Caco-2 (cell line): Measurements from ENCODE around the gene RAPGEF5. TPM values are rescaled to one million over a fixed set of nuclear protein-coding genes. Genes with fewer than 3 reads are reported as not detected.

Experiments
- BruUV-seq: library from RNA; stranded (reverse); fragments of 400-500 nt; replicated peaks from 2 replicates; lab custom pipeline; 2021; lab: Mats Ljungman, UMichigan
- CTCF ChIA-PET: fragments of 300-600 bp; sonication (Branson Sonifier 250); formaldehyde crosslinking; loops from one replicate; lab custom pipeline; 2022; ENCODE audit warnings: antibody characterized with exemption; lab: Charles Lee
- POLR2A ChIA-PET: fragments of 300-600 bp; sonication (Branson Sonifier 250); formaldehyde crosslinking; loops from one replicate; lab custom pipeline; 2022; ENCODE audit warnings: antibody characterized with exemption; lab: Charles Lee
- DNase-seq, 2 experiments: peaks; one replicate each; pipeline versions ENCODE4 v3.0.0 to v3.0.0-alpha.2; 2020 to 2022
- H3K27me3 ChIP-seq: replicated peaks from 2 replicates; pipeline ENCODE4 v1.6.0; 2011; ENCODE audit warnings: low read length; ENCODE audit not compliant: control insufficient read depth, insufficient read depth
- H3K36me3 ChIP-seq: 2 replicates; pipeline ENCODE4 v1.5.1; 2011; ENCODE audit warnings: low read length; ENCODE audit not compliant: control insufficient read depth, insufficient read depth
- H3K4me1 ChIP-seq: fragments of 250-450 bp; sonication (Bioruptor Pico); 2 replicates; pipeline ENCODE4 v1.5.1; 2020; ENCODE audit warnings: mild to moderate bottlenecking
- H3K4me3 ChIP-seq: 2 replicates; pipeline ENCODE4 v1.5.1; 2011; ENCODE audit warnings: low read depth, mild to moderate bottlenecking, control low read depth, low read length
- H3K9me3 ChIP-seq: fragments of 250-450 bp; sonication (Bioruptor Pico); 2 replicates; pipeline ENCODE4 v1.5.1; 2020; ENCODE audit warnings: mild to moderate bottlenecking, moderate library complexity
- H3K27ac Mint-ChIP-seq: one replicate; pipeline ENCODE4 v1.8.0; 2022; ENCODE audit warnings: mixed read lengths; ENCODE audit not compliant: unreplicated experiment
- H3K27me3 Mint-ChIP-seq: one replicate; pipeline ENCODE4 v1.8.0; 2022; ENCODE audit warnings: mixed read lengths; ENCODE audit not compliant: insufficient read depth, unreplicated experiment
- H3K36me3 Mint-ChIP-seq: one replicate; pipeline ENCODE4 v1.8.0; 2022; ENCODE audit warnings: mild to moderate bottlenecking, mixed read lengths; ENCODE audit not compliant: insufficient read depth, unreplicated experiment
- H3K4me1 Mint-ChIP-seq: one replicate; pipeline ENCODE4 v1.8.0; 2022; ENCODE audit warnings: low read depth, mixed read lengths; ENCODE audit not compliant: unreplicated experiment
- H3K4me3 Mint-ChIP-seq: one replicate; pipeline ENCODE4 v1.8.0; 2022; ENCODE audit warnings: mild to moderate bottlenecking, moderate library complexity, mixed read lengths; ENCODE audit not compliant: unreplicated experiment
- H3K9me3 Mint-ChIP-seq: one replicate; pipeline ENCODE4 v1.8.0; 2022; ENCODE audit warnings: mixed read lengths; ENCODE audit not compliant: unreplicated experiment
- CTCF ChIP-seq, 2 experiments: fragments of 200-600 bp in 1 of 2; IDR thresholded peaks; 1 replicate in 1 of 2; 2 replicates in 1 of 2; pipeline versions ENCODE4 v1.5.1 to v1.8.0; 2011 to 2022; ENCODE audit warnings: antibody characterized with exemption in 1 of 2, control low read depth in 1 of 2, inconsistent platforms in 1 of 2, low read depth in 1 of 2, low read length in 1 of 2, mild to moderate bottlenecking in 1 of 2, moderate library complexity in 1 of 2; ENCODE audit not compliant: insufficient read depth in 1 of 2, severe bottlenecking in 1 of 2, unreplicated experiment in 1 of 2
- intact Hi-C: fragments of 100-400 bp; cut with micrococcal nuclease; formaldehyde crosslinking; loops from one replicate; pipeline ENCODE4 v1.10.0; 2022; ENCODE audit not compliant: unreplicated experiment
- total RNA-seq: library from RNA; stranded (reverse); gene quantifications from 2 replicates; pipeline ENCODE4 v1.2.3, GENCODE V29; 2022

RAPGEF5 gene
- total RNA-seq, 1 experiment from 2014 or later: 16.9 TPM

GRCh38 chr7:22140578-22140977 lies 216.4 kb downstream of the RAPGEF5 start:
- no peaks in the 10 kb centered on the region for H3K27me3 ChIP-seq
- intact Hi-C loops: no loop called here
- BruUV-seq: no TSS peak
- no peak for TF ChIP-seq CTCF (IDR thresholded peaks at IDR 0.05; ENCODE audit: insufficient read depth in 1 of 2, low read depth in 1 of 2, low read length in 1 of 2, severe bottlenecking in 1 of 2, unreplicated experiment in 1 of 2)
- peaks cover 28% of the 10 kb centered on the region for H3K4me1 Mint-ChIP-seq
- H3K36me3 ChIP-seq: peaks cover 5% of the 10 kb centered on the region
- H3K4me3 Mint-ChIP-seq: no peak overlapping the region
- no peaks in the 10 kb centered on the region for H3K9me3 ChIP-seq
- peaks cover 17% of the 10 kb centered on the region for H3K36me3 Mint-ChIP-seq
- POLR2A ChIA-PET: no interaction called here
- CTCF ChIA-PET: no interaction called here
- H3K27me3 Mint-ChIP-seq: no peaks in the 10 kb centered on the region
- no peak for DNase-seq
- H3K27ac Mint-ChIP-seq: no peak overlapping the region
- H3K9me3 Mint-ChIP-seq: peaks cover 9% of the 10 kb centered on the region
- peaks cover 10% of the 10 kb centered on the region for H3K4me1 ChIP-seq
- H3K4me3 ChIP-seq: no peak overlapping the region

- intact Hi-C loops: no loop called here
- no TSS peak for BruUV-seq
These were observed 218.1 kb downstream of the RAPGEF5 start for GRCh38 chr7:22138886-22139285.

GRCh38 chr7:22138106-22138505 lies 218.8 kb downstream of the RAPGEF5 start:
- Mint-ChIP-seq H3K27me3 (no peaks in the 10 kb centered on the region), H3K9me3 (peaks cover 9% of the 10 kb centered on the region), H3K36me3 (peaks cover 23% of the 10 kb centered on the region), H3K4me1 (peaks cover 22% of the 10 kb centered on the region), H3K4me3 (no peak overlapping the region), H3K27ac (no peak overlapping the region)
- DNase-seq: no peak
- POLR2A ChIA-PET: no interaction called here
- Histone ChIP-seq H3K4me3 (no peak overlapping the region), H3K9me3 (no peaks in the 10 kb centered on the region), H3K4me1 (peaks cover 10% of the 10 kb centered on the region), H3K27me3 (no peaks in the 10 kb centered on the region), H3K36me3 (peaks cover 3% of the 10 kb centered on the region)
- intact Hi-C loops: no loop called here
- no peak for TF ChIP-seq CTCF (IDR thresholded peaks at IDR 0.05; ENCODE audit: insufficient read depth in 1 of 2, low read depth in 1 of 2, low read length in 1 of 2, severe bottlenecking in 1 of 2, unreplicated experiment in 1 of 2)
- CTCF ChIA-PET: no interaction called here
- no TSS peak for BruUV-seq

More at GRCh38 chr7:22138886-22139285, 218.1 kb downstream of the RAPGEF5 start:
- no peak for DNase-seq
- no peaks in the 10 kb centered on the region for H3K9me3 ChIP-seq
- Mint-ChIP-seq H3K4me1 (peaks cover 28% of the 10 kb centered on the region), H3K27ac (peak overlapping the region; percentile 33), H3K9me3 (peaks cover 9% of the 10 kb centered on the region), H3K36me3 (peaks cover 17% of the 10 kb centered on the region), H3K4me3 (no peak overlapping the region), H3K27me3 (no peaks in the 10 kb centered on the region)
- ChIA-PET POLR2A (no interaction called here), CTCF (no interaction called here)
- no peaks in the 10 kb centered on the region for H3K27me3 ChIP-seq
- peaks cover 10% of the 10 kb centered on the region for H3K4me1 ChIP-seq
- H3K4me3 ChIP-seq: no peak overlapping the region
- TF ChIP-seq CTCF (IDR thresholded peaks at IDR 0.05; ENCODE audit: insufficient read depth in 1 of 2, low read depth in 1 of 2, low read length in 1 of 2, severe bottlenecking in 1 of 2, unreplicated experiment in 1 of 2): no peak
- peaks cover 3% of the 10 kb centered on the region for H3K36me3 ChIP-seq
